HepG2 (cell line): Measurements from ENCODE around the gene NACAD. TPM values are rescaled to one million over a fixed set of nuclear protein-coding genes. Genes with fewer than 3 reads are reported as not detected.

Experiments
- ATAD3A ChIP-seq: sonication (generic); formaldehyde crosslinking; IDR thresholded peaks from 2 replicates; pipeline ENCODE4 v1.4.0; 2020; ENCODE audit warnings: missing genetic modification reagents
- FOXM1 ChIP-seq: sonication (generic); formaldehyde crosslinking; IDR thresholded peaks from 2 replicates; pipeline ENCODE4 v1.5.0; 2020; ENCODE audit warnings: missing genetic modification reagents
- NCOA5 ChIP-seq: sonication (generic); formaldehyde crosslinking; IDR thresholded peaks from 2 replicates; pipeline ENCODE4 v1.4.0; 2020; ENCODE audit warnings: missing genetic modification reagents
- SIN3A ChIP-seq: IDR thresholded peaks from 2 replicates; pipeline ENCODE4 v1.6.1; 2011; ENCODE audit warnings: low read depth, mild to moderate bottlenecking, control low read depth, low read length, borderline replicate concordance
- polyA plus RNA-seq, 8 experiments: library from polyadenylated mRNA; depleted of rRNA in 3 of 8; stranded (reverse) in 7 of 8; unstranded in 1 of 8; fragments of >200 nt; fragmentation: Illumina TruSeq in 4 of 8; extraction: Trizol in 4 of 8; gene quantifications; 2 replicates each; pipeline versions ENCODE4 v1.2.1 to v1.2.3, GENCODE V29; 2011 to 2016; ENCODE audit warnings: low read depth in 4 of 8, missing spikeins in 1 of 8, mixed read lengths in 1 of 8; ENCODE audit not compliant: insufficient read depth in 1 of 8
- total RNA-seq, 5 experiments: library from RNA; depleted of rRNA; stranded (reverse); fragments of >200 nt; fragmentation: Illumina TruSeq; extraction: Trizol; gene quantifications; 2 replicates each; pipeline ENCODE4 v1.2.3, GENCODE V29; 2016; ENCODE audit warnings: low read depth in 1 of 5
- TF ChIP-seq, protein P1 (sequence below): sonication (generic); formaldehyde crosslinking; IDR thresholded peaks from 2 replicates; pipeline ENCODE4 v1.4.0; 2020; ENCODE audit warnings: missing genetic modification reagents, mild to moderate bottlenecking, borderline replicate concordance
- TF ChIP-seq, protein P2 (sequence below): IDR thresholded peaks from 2 replicates; pipeline ENCODE4 v1.6.1; 2016; ENCODE audit warnings: missing genetic modification reagents, missing compliant biosample characterization
- TF ChIP-seq, protein P3 (sequence below): sonication (generic); formaldehyde crosslinking; IDR thresholded peaks from 2 replicates; pipeline ENCODE4 v1.5.0; 2020; ENCODE audit warnings: mild to moderate bottlenecking, missing genetic modification reagents, borderline replicate concordance
- TF ChIP-seq, protein P4 (sequence below): sonication (generic); formaldehyde crosslinking; IDR thresholded peaks from 2 replicates; pipeline ENCODE4 v1.4.0; 2020; ENCODE audit warnings: mild to moderate bottlenecking, missing genetic modification reagents, borderline replicate concordance

The NACAD gene
- total and polyA plus RNA-seq, 2 of the 13 experiments (the other 11 are each of a cell fraction or from before 2014, with no cell fraction given), result 0.04 TPM; not detected in 1

DNA sequence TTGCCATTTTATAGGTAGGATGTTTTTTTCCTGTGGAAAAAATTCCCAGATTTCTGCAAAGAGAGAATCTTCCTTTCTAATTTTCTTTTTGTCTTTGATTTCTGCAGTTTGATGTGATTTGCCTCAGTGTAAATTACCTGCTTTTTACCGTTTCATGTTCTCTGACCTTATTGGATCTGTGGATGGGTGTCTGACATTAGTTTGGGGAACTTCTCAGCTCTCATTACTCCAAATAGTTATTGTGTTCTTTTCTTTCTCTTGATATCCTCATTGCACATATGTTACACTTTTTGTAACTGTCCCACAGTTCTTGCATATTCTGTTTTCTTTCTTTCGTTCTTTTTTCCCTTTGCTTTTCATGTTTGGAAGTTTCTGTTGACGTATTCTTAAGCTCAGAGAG, 28.5 kb downstream of the NACAD start (continued):
- TF ChIP-seq ATAD3A (CRISPR knock-in tag) (no peak), SIN3A (no peak), NCOA5 (CRISPR knock-in tag) (no peak), FOXM1 (CRISPR knock-in tag) (no peak)
- TF ChIP-seq, protein P1, sequence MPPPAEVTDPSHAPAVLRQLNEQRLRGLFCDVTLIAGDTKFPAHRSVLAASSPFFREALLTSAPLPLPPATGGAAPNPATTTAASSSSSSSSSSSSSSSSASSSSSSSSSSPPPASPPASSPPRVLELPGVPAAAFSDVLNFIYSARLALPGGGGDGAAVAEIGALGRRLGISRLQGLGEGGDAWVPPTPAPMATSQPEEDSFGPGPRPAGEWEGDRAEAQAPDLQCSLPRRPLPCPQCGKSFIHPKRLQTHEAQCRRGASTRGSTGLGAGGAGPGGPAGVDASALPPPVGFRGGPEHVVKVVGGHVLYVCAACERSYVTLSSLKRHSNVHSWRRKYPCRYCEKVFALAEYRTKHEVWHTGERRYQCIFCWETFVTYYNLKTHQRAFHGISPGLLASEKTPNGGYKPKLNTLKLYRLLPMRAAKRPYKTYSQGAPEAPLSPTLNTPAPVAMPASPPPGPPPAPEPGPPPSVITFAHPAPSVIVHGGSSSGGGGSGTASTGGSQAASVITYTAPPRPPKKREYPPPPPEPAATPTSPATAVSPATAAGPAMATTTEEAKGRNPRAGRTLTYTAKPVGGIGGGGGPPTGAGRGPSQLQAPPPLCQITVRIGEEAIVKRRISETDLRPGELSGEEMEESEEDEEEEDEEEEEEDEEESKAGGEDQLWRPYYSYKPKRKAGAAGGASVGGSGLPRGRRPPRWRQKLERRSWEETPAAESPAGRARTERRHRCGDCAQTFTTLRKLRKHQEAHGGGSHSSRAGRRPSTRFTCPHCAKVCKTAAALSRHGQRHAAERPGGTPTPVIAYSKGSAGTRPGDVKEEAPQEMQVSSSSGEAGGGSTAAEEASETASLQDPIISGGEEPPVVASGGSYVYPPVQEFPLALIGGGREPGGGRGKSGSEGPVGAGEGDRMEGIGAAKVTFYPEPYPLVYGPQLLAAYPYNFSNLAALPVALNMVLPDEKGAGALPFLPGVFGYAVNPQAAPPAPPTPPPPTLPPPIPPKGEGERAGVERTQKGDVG (CRISPR knock-in tag), result no peak
- TF ChIP-seq, protein P2, sequence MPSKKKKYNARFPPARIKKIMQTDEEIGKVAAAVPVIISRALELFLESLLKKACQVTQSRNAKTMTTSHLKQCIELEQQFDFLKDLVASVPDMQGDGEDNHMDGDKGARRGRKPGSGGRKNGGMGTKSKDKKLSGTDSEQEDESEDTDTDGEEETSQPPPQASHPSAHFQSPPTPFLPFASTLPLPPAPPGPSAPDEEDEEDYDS (CRISPR knock-in tag), result no peak
- TF ChIP-seq, protein P3, sequence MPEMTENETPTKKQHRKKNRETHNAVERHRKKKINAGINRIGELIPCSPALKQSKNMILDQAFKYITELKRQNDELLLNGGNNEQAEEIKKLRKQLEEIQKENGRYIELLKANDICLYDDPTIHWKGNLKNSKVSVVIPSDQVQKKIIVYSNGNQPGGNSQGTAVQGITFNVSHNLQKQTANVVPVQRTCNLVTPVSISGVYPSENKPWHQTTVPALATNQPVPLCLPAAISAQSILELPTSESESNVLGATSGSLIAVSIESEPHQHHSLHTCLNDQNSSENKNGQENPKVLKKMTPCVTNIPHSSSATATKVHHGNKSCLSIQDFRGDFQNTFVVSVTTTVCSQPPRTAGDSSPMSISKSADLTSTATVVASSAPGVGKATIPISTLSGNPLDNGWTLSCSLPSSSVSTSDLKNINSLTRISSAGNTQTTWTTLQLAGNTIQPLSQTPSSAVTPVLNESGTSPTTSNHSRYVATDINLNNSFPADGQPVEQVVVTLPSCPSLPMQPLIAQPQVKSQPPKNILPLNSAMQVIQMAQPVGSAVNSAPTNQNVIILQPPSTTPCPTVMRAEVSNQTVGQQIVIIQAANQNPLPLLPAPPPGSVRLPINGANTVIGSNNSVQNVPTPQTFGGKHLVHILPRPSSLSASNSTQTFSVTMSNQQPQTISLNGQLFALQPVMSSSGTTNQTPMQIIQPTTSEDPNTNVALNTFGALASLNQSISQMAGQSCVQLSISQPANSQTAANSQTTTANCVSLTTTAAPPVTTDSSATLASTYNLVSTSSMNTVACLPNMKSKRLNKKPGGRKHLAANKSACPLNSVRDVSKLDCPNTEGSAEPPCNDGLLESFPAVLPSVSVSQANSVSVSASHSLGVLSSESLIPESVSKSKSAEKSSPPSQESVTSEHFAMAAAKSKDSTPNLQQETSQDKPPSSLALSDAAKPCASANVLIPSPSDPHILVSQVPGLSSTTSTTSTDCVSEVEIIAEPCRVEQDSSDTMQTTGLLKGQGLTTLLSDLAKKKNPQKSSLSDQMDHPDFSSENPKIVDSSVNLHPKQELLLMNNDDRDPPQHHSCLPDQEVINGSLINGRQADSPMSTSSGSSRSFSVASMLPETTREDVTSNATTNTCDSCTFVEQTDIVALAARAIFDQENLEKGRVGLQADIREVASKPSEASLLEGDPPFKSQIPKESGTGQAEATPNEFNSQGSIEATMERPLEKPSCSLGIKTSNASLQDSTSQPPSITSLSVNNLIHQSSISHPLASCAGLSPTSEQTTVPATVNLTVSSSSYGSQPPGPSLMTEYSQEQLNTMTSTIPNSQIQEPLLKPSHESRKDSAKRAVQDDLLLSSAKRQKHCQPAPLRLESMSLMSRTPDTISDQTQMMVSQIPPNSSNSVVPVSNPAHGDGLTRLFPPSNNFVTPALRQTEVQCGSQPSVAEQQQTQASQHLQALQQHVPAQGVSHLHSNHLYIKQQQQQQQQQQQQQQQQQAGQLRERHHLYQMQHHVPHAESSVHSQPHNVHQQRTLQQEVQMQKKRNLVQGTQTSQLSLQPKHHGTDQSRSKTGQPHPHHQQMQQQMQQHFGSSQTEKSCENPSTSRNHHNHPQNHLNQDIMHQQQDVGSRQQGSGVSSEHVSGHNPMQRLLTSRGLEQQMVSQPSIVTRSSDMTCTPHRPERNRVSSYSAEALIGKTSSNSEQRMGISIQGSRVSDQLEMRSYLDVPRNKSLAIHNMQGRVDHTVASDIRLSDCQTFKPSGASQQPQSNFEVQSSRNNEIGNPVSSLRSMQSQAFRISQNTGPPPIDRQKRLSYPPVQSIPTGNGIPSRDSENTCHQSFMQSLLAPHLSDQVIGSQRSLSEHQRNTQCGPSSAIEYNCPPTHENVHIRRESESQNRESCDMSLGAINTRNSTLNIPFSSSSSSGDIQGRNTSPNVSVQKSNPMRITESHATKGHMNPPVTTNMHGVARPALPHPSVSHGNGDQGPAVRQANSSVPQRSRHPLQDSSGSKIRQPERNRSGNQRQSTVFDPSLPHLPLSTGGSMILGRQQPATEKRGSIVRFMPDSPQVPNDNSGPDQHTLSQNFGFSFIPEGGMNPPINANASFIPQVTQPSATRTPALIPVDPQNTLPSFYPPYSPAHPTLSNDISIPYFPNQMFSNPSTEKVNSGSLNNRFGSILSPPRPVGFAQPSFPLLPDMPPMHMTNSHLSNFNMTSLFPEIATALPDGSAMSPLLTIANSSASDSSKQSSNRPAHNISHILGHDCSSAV (CRISPR knock-in tag), result no peak
- TF ChIP-seq, protein P4, sequence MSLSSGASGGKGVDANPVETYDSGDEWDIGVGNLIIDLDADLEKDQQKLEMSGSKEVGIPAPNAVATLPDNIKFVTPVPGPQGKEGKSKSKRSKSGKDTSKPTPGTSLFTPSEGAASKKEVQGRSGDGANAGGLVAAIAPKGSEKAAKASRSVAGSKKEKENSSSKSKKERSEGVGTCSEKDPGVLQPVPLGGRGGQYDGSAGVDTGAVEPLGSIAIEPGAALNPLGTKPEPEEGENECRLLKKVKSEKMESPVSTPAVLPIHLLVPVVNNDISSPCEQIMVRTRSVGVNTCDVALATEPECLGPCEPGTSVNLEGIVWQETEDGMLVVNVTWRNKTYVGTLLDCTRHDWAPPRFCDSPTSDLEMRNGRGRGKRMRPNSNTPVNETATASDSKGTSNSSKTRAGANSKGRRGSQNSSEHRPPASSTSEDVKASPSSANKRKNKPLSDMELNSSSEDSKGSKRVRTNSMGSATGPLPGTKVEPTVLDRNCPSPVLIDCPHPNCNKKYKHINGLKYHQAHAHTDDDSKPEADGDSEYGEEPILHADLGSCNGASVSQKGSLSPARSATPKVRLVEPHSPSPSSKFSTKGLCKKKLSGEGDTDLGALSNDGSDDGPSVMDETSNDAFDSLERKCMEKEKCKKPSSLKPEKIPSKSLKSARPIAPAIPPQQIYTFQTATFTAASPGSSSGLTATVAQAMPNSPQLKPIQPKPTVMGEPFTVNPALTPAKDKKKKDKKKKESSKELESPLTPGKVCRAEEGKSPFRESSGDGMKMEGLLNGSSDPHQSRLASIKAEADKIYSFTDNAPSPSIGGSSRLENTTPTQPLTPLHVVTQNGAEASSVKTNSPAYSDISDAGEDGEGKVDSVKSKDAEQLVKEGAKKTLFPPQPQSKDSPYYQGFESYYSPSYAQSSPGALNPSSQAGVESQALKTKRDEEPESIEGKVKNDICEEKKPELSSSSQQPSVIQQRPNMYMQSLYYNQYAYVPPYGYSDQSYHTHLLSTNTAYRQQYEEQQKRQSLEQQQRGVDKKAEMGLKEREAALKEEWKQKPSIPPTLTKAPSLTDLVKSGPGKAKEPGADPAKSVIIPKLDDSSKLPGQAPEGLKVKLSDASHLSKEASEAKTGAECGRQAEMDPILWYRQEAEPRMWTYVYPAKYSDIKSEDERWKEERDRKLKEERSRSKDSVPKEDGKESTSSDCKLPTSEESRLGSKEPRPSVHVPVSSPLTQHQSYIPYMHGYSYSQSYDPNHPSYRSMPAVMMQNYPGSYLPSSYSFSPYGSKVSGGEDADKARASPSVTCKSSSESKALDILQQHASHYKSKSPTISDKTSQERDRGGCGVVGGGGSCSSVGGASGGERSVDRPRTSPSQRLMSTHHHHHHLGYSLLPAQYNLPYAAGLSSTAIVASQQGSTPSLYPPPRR, result no peak
